HL-60/S4 treated with phorbol 12-myristate 13-acetate at 8.2 ng/mL for 4 days and 3 days (cell line): ENCODE measurements around the gene EIF3A.
"Not testable (repeated sequence)": the region's sequence is repeated elsewhere in the genome, so short reads cannot be mapped to it uniquely, and the experiment has no call there.

ENCODE experiments used
- in situ Hi-C: fragments of 300-500 bp; cut with MboI; formaldehyde crosslinking; loops from 2 replicates; pipeline ENCODE4 v1.15.0; 2022; ENCODE audit warnings: low sequenced_read_pairs

The EIF3A gene

DNA sequence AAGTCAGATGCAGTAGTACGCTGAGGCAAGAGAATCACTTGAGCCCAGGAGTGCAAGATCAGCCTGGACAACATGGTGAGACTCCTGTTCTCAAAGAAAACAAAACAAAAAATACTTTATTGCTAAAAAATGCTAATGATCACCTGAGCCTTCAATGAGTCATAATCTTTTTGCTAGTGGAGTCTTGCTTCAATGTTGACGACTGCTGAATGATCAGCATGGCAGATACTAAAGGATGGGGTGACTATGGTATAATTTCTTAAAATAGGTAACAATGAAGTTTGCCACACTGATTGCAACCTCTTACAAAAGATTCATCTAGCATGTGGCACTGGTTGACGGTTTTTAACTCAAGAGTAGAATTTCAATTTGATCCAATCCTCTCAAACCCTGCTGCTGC is 28.8 kb downstream of the EIF3A start:
- in situ Hi-C loops: no loop called here

DNA sequence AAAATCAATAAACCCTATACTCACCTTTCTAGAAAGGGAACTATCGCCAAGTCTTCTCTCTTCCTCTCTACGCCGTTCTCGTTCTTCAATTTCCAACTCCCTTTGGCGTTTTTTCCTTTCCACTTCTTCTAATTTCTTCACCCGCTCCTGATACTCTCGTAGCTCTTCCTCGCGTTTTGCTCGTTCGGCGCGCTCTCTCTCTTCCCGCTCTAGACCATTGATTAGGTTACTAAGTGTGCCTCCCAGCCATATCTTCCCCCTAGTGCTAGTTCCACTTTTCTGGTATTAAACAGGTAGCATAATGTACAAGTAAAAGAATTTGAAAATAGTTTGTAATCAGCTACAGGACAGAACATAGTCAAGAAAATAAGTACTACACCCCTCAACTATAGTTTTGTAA is 30.8 kb downstream of the EIF3A start:
- in situ Hi-C loops: no loop called here

DNA sequence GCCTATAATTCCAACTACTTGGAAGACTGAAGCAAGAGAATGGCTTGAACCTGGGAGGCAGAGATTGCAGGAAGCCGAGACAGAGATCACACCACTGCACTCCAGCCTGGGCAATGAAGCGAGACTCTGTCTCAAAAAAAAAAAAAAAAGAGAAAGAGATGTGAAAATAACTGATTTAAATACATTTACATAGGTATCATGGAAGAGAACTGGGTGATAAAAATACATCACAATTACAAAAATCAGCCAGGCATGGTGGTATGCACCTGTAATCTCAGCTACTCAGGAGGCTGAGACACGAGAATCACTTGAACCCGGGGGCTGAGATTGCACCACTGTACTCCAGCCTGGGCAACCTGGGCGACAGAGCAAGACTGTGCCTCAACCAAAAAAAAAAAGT is 31.3 kb downstream of the EIF3A start:
- in situ Hi-C loops: no loop called here

DNA sequence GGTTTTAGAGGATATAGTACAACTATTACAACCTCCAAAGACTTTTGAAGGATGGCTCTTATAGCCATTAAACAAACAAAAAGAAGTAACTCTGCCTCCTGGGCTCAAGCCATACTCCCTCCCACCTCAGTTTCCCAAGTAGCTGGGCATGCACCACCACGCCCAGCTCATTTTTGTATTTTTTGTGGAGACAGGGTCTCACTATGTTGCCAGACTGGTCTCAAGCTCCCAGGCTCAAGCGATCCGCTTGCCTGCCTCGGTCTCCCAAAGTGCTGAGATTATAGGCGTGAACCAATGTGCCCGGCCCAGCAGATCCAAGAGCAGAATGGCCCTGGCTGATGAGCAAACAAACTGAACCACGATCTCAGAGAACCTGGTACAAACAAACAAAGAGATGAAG is 35.1 kb downstream of the EIF3A start:
- in situ Hi-C loops: no loop called here

DNA sequence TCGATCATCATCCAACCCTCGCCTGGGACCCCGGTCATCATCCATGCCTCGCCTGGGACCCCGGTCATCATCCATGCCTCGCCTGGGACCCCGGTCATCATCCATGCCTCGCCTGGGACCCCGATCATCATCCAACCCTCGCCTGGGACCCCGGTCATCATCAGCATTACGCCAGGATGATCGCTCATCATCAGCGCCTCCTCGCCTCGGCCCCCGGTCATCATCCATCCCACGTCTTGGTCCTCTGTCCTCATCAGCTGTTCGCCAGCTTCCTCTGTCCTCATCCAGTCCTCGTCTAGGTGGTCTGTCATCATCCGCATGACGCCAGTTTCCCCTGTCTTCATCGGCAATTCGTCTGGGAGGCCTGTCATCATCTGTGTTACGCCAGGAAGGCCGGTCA is 38.4 kb downstream of the EIF3A start:
- in situ Hi-C loops: no loop called here

DNA sequence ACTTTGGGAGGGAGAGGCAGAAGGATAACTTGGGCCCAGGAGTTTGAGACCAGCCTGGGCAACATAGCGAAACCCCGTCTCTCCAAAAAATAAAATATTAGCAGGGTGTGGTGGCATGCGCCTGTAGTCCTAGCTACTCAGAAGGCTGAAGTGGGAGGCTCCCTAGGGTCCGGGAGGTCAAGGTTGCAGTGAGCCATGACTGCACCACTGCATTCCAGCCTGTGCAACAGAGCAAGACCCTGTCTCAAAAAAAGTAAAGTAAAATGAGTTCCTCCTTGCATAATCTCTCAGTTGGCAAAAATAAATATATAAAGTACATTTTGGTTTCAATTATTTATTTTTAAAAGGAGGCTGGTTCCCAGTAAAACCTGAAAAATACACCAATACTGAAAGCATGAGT is 39.3 kb downstream of the EIF3A start:
- in situ Hi-C loops: no loop called here

DNA sequence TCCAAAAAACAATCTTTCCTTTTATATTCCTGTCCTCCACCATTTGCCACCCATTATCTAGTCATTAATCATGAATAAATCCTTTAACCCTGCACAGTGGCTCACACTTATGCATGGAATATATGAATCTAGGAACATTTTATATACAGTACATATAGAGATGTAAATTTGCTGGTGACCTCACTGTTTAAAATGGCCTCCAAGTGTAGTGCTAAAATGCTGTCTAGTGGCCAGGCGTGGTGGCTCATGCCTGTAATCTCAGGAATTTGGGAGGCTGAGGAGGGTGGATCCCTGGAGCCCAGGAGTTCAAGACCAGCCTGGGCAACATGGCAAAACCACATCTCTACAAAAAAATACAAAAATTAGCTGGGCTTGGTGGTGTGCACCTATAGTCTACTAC is 41.5 kb downstream of the EIF3A start:
- in situ Hi-C loops: no loop called here

DNA sequence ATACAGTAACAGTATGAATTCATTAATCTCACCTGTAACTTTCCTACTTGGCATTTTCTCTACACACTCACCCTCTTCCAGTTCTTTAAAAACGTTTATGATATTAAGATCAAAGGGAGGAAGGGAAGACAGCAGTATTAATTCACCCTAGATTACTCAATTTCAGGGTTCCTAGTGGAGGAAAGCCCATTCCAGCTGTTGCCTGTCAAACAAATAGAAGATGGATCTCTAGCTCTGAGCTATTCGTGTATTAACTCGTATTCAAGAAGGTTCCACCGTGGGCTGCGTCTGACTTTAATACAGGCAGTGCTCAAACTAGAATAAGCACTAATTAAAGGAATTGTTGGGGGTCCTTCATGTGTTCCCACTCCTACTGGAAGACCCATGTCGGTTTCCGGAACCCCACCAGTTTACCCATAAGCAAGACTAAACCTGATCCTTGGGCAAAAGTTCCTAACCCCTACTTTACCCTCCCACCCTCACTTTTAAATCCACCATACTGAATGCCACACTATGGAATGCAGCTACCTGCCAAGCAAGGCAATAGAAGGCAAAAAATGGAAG is 49.0 kb downstream of the EIF3A start:
- in situ Hi-C loops: no loop called here

DNA sequence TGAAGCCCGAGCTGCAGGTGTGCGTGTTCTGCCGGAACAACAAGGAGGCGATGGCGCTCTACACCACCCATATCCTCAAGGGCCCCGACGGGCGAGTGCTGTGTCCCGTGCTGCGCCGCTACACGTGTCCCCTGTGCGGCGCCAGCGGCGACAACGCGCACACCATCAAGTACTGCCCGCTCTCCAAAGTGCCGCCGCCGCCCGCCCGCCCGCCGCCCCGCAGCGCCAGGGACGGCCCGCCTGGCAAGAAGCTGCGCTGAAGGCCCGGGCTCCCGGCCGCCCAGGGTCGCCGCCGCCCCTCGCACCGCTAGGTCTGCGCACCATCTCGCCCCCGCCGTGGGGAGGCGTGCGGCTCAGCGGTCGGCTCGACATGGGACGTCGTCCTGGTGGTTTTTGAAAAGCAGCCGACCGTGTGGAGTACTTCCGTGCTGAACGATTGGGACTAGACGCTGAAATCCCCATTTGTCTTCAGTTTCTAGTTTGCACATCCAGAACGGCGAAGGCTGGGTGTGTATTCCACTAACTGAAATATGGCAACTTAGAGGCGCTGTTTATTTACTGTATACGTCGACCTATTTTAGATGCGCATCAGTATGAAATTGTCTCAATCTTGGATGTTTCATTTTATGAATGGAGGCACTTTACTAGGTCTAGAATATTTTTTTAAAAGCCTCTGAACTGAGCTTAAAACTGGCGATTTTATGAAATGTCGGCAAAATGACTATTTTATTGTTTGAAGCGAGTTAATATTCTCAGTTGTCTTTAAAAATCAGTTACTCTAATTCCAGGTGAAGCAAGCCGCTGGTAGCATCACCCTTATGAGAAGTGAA is 50.0 kb downstream of the EIF3A start:
- in situ Hi-C loops: no loop called here

DNA sequence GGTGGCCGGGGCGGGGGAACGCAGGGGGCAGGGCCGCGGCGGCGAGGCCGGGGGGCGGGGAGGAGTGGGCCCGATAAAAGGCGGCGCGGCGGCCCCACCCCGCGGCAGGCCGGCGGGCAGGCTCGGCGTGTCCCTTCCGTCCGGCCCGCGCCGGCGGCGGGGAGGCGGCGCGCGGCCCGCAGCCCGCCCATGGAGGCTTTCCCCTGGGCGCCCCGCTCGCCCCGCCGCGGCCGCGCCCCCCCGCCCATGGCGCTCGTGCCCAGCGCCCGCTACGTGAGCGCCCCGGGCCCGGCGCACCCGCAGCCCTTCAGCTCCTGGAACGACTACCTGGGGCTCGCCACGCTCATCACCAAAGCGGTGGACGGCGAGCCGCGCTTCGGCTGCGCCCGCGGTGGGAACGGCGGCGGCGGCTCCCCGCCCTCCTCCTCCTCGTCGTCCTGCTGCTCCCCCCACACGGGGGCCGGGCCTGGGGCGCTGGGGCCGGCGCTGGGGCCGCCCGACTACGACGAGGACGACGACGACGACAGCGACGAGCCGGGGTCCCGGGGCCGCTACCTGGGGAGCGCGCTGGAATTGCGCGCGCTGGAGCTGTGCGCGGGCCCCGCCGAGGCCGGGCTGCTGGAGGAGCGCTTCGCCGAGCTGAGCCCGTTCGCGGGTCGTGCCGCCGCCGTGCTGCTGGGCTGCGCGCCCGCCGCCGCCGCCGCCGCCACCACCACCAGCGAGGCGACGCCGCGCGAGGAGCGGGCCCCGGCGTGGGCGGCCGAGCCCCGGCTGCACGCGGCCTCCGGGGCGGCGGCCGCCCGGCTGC is 50.8 kb downstream of the EIF3A start, which contains the start of gene NANOS1:
Gene NANOS1 (plus strand): TSS at position 102 of the 808 bp plus-strand sequence. CDS start 88 bp downstream, at position 190.
- in situ Hi-C loops: no loop called here

DNA sequence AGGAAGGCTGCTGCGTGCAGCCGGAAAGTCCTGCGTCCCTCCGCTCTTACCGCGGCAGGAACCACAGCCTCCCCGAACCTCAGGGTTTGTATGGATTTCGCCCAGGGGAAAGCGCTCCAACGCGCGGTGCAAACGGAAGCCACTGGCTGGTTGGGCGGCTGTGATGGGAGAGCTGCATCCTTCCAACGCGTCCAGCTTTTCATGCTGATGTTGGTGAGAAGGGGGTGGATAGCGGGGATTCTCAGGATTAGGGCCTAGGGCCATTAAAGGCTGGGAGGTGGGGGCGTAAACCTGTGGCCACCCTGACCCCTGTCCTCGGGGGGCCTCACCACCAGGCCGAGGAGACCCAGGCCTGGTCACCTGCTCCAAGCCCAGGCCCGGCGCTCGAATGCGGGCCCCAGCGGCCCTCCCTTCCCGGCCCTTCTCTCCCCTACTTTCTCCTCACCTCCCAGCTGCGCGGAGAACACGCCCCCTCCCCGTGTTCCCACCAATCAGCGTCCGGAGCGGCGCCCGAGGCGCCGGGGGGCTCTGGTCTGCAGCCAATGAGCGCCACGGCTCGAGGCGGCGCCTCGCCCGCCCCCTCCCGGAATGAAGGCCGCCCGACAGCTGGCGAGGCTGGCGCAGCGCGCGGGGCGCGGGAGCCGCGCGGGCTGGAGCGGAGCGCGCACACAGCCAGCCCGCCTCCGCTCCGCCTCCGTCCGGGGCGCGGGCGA is 51.6 kb downstream of the EIF3A start:
- in situ Hi-C loops: no loop called here

DNA sequence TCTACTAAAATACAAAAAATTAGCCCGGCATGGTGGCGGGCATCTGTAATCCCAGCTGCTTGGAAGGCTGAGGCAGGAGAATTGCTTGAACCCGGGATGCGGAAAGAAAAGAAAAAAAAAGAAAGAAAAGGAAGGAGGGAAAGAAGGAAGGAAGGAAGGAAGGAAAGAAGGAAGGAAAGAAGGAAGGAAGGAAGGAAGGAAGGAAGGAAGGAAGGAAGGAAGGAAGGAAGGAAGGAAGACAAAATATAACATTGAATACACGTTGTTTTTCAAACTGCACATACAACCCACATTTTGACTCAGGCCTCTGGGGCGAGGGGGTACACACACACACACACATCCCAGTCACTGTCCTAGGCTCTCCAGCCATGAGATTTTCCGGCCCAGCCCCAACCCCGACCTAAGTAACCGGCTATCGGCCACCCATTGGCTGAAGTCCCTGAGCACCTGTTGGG is 52.1 kb downstream of the EIF3A start:
- in situ Hi-C loops: not testable (repeated sequence)

DNA sequence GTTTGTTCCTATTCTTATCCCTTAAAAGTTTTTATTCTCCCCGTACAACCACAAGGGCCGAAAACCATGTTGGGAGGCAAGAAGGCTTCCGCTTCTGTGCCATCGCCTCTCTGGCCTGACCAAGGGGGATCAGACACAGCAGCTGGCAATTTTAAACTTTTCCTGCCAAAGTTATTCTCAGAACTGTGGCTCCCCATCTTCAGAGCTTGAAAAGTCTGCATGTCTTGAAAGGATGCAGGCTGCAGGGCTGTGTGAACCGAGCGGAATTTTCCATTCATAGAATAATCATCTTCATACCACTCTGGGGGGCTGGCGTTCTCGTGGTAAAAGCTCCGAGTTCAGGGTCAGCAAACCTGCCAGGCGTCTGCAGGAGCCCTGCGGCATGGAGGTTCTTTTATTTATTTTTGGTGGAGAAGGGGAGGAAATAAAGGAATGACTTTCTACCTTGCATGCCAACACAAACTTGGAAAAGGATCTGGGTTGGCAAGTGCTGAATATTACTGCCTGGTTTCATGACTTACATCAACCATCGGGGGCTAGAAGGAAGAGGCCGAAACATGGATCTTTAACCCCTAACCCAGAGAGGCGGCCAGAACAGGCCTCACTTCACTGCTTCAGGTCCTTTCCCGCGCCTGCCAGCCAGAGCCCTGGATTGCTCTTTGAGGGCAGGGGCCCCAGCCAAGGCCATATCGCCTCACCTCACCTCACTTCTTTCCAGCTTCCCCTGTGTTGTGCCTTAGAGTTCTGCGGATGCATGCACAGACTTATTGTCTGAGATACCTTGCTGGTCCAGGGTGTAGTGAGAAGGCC is 54.1 kb downstream of the EIF3A start:
- in situ Hi-C loops: no loop called here

DNA sequence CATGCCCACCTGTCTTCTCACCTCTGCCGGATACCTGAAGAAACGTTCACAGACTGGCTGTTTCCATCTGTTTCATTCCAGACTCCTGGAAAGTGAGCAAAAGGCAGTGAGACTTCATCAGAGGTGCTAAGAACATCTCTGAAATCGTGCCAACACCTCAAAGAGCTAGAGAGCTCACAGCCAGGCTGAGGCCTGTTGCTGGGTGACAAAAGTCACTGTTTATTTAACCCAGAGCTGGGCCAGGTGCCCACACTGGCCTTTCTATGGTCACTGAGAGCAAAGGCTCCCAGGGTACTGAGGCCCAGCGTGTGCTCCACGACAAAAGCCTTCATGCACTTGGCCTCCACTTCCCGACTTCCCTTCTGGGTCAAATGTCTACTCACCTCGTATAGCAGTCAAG is 54.8 kb downstream of the EIF3A start:
- in situ Hi-C loops: no loop called here

DNA sequence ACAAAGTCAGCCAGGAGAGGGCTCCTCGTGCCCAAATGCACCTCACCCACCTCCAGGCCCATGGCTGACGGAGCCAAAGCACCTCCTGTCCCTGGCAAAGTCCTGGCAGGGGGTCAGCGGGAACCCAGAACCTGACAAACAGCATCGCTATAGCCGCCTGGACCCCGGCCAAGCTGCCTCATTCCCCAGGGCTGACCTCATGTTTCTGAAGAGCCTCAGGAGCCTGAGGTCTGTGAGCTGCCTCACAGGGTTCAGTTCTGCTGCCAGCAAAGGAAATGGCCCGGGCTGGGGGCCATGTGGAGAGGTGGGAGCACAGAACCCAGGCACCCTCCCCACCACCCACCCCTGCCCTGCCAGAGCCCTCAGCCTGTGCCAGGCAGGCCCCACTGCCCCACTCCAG is 55.3 kb downstream of the EIF3A start:
- in situ Hi-C loops: no loop called here

DNA sequence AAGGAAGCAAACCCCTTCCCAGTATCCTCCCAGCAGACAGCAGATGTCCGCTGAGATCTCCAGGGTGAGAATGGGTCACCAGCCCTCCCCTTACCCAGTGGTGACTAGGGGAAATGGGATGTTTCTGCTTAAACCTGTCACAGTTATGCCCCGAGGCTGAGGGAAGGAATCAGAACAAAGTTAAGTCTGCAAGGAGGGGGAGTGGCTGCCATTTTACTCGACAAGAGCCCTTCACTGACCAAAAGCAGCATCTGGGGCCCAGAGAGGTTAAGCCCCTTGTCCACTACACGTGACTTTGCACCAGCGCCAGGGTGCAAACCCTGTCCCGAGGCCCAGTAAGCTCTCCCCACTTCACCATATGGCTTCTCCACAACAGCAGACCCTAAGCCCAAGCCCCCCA is 55.7 kb downstream of the EIF3A start:
- in situ Hi-C loops: loop anchor here (25.0 kb wide), 1 partner anchor 463 kb away; no protein-coding TSS in a partner anchor

DNA sequence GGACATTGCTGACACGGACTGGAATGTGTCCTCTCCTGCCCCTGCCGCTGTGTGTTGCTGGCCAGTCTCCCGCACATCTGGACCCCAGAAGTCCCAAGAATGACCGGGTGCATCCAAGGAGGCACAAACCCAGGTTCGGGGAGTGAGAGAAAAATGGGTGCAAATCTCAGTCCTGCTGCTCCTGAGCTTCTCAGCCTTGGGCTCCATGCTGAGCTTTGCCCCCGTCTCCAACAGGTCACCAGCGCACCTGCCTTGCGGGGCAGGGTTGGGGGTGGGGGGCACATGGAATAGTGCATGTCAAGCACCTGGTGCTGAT is 57.1 kb downstream of the EIF3A start:
- in situ Hi-C loops: loop anchor here (25.0 kb wide), 1 partner anchor 461 kb away; no protein-coding TSS in a partner anchor

DNA sequence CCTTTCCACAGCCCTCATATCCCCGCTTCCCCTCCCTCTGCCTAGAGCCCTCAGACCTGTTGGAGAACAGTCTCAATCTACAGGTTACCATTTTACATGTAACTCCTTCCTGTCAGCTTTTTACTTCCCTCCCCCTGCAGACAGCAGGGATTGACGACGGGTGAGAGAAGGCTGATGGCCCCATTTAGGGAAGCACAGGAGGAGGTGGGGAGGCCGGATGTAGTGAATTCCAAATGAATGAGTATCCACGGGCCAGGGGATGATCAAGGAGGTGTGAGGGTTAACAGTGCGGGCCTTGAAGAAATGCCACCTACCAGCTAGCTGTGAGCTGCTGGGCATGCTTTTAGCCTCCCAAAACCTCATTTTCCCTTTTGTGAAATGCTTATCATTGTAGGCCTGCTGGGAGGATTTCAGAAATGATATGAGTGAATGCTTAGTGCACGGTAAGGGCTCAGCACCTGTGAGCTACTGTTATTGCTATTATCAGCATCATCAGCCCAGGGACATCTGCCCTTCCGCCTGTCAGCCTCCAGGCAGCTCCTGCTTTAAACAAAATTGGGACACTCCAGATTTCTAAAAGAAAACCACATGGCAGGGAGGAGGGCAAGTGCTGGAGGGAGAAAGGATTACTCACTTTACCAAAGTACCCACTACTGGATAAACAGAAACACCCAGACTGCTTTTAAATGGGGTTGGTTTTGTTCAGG is 57.6 kb downstream of the EIF3A start:
- in situ Hi-C loops: loop anchor here (25.0 kb wide), 1 partner anchor 461 kb away; no protein-coding TSS in a partner anchor

DNA sequence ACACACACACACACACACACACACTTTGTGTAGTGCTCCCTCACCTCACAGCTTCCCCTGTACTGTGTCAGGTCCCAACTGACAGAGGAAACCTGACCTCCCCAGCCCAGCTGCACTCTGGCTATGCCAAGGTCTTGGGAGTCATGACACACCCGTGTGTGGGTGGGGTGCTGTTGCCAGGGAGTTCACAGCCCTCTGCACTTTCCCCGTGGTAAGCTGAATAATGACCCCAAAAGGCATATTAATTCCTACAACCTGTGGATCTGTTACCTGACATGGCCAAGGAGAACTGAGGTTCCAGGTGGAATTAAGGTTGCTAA is 60.0 kb downstream of the EIF3A start:
- in situ Hi-C loops: loop anchor here (25.0 kb wide), 1 partner anchor 458 kb away; no protein-coding TSS in a partner anchor

DNA sequence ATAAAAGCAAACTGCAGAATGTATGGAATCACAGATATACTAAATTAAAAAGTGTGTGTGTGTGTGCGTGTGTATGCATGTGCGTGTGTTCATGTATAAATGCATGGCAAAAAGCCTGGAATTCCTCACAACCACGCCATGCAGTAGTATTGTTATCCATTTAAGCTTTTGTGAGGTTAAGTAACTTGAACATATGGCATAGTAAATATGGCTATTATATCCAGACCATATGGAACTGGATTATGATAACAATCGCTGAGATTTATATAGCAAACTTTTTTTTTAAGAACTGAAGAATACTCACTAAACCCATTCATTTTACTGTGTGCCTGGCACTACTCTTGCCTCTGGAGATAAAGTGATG is 73.4 kb downstream of the EIF3A start:
- in situ Hi-C loops: loop anchor here (25.0 kb wide), 1 partner anchor 445 kb away; no protein-coding TSS in a partner anchor
